Vagina (tissue), 2 donors: Measurements from ENCODE around the gene TOX2.

ENCODE experiments used
- POLR2A ChIP-seq, 2 donors: fragments of 450-650 bp; IDR thresholded peaks; one replicate each; pipeline ENCODE4 v1.6.1; 2017; ENCODE audit warnings: antibody characterized with exemption in 2 of 2, mild to moderate bottlenecking in 2 of 2, moderate library complexity in 2 of 2
- TF ChIP-seq, protein P1 (sequence below), 3 experiments: fragments of 450-650 bp in 2 of 3; fragments of 200-600 bp in 1 of 3; sonication (generic) in 1 of 3; IDR thresholded peaks; one replicate each; pipeline ENCODE4 v1.5.1; 2017 to 2019; ENCODE audit warnings: antibody characterized with exemption in 3 of 3, mild to moderate bottlenecking in 2 of 3, moderate library complexity in 2 of 3

DNA sequence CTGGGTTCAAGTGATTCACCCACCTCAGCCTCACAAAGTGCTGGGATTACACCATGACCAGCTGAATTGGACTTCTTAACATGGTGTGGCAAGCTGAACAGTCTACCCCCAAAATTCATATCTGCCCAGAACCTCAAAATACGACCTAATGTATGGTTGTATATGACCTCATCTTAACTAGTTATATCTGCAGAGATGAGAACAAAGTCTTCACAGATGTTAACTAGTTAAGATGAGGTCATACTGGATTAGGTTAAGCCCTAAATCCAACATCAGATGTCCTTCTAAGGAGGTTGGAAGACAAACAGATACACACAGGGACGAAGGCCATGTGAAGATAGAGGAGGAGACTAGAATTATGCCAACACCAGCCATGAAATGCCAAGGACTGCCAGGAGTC, 169.8 kb downstream of the TOX2 start:
- TF ChIP-seq, protein P1, sequence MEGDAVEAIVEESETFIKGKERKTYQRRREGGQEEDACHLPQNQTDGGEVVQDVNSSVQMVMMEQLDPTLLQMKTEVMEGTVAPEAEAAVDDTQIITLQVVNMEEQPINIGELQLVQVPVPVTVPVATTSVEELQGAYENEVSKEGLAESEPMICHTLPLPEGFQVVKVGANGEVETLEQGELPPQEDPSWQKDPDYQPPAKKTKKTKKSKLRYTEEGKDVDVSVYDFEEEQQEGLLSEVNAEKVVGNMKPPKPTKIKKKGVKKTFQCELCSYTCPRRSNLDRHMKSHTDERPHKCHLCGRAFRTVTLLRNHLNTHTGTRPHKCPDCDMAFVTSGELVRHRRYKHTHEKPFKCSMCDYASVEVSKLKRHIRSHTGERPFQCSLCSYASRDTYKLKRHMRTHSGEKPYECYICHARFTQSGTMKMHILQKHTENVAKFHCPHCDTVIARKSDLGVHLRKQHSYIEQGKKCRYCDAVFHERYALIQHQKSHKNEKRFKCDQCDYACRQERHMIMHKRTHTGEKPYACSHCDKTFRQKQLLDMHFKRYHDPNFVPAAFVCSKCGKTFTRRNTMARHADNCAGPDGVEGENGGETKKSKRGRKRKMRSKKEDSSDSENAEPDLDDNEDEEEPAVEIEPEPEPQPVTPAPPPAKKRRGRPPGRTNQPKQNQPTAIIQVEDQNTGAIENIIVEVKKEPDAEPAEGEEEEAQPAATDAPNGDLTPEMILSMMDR (IDR thresholded peaks at IDR 0.05) = no peak
- no peak for TF ChIP-seq POLR2A (IDR thresholded peaks at IDR 0.05)
